IMR-90 (cell line): ENCODE measurements around the gene ABR. TPM values are rescaled to one million over a fixed set of nuclear protein-coding genes. Genes with fewer than 3 reads are reported as not detected.

Experiments
- ATAC-seq: fragments of 200-7000 bp; cut with Tn5 transposase; 2 replicates; pipeline ENCODE4 v1.9.1; 2020; ENCODE audit warnings: low read depth, mild to moderate bottlenecking, moderate library complexity
- BruUV-seq: library from RNA; stranded (reverse); fragments of 400-500 nt; replicated peaks from 2 replicates; lab custom pipeline; 2021; lab: Mats Ljungman, UMichigan
- CTCF ChIA-PET: fragments of 300-600 bp; formaldehyde crosslinking; extraction: SDS; loops from one replicate; lab custom pipeline; 2021; ENCODE audit warnings: antibody characterized with exemption; lab: Yijun Ruan, JAX
- POLR2A ChIA-PET: fragments of 300-600 bp; sonication (Branson Sonifier 250); formaldehyde crosslinking; loops from one replicate; lab custom pipeline; 2022; ENCODE audit warnings: antibody characterized with exemption; ENCODE audit not compliant: unreplicated experiment; lab: Charles Lee
- DNase-seq: peaks from one replicate; pipeline ENCODE4 v3.0.0; 2013
- H2AFZ ChIP-seq: replicated peaks from 2 replicates; pipeline ENCODE3; 2013; ENCODE audit warnings: low read length, mild to moderate bottlenecking; ENCODE audit not compliant: poor library complexity
- H2AK5ac ChIP-seq: 2 replicates; pipeline ENCODE4 v1.6.1; 2013; ENCODE audit warnings: low read depth, low read length, inconsistent platforms
- H2AK9ac ChIP-seq: replicated peaks from 2 replicates; pipeline ENCODE3; 2013; ENCODE audit warnings: mild to moderate bottlenecking, low read depth, low read length, moderate library complexity; ENCODE audit not compliant: poor library complexity
- H2BK120ac ChIP-seq: 2 replicates; pipeline ENCODE4 v1.6.1; 2013; ENCODE audit warnings: low read depth, low read length, inconsistent platforms
- H2BK15ac ChIP-seq: 3 replicates; pipeline ENCODE4 v1.6.1; 2013; ENCODE audit warnings: low read depth, low read length, inconsistent platforms
- H2BK20ac ChIP-seq: 2 replicates; pipeline ENCODE4 v1.6.1; 2013; ENCODE audit warnings: low read depth, mild to moderate bottlenecking, inconsistent platforms, low read length, moderate library complexity
- H2BK5ac ChIP-seq: 2 replicates; pipeline ENCODE4 v1.6.1; 2013; ENCODE audit warnings: mild to moderate bottlenecking, low read depth, low read length, inconsistent platforms; ENCODE audit not compliant: poor library complexity, severe bottlenecking
- H3K14ac ChIP-seq: replicated peaks from 2 replicates; pipeline ENCODE4 v1.6.1; 2013; ENCODE audit warnings: low read depth, low read length, inconsistent platforms
- H3K18ac ChIP-seq: 2 replicates; pipeline ENCODE4 v1.6.1; 2013; ENCODE audit warnings: low read depth, low read length, control low read depth
- H3K23ac ChIP-seq: 2 replicates; pipeline ENCODE4 v1.6.1; 2013; ENCODE audit warnings: low read depth, low read length, inconsistent platforms
- H3K27ac ChIP-seq: 2 replicates; pipeline ENCODE4 v1.5.1; 2013; ENCODE audit warnings: mild to moderate bottlenecking, control low read depth, low read length; ENCODE audit not compliant: insufficient read depth
- H3K27me3 ChIP-seq: 2 replicates; pipeline ENCODE4 v1.6.1; 2013; ENCODE audit warnings: low read length; ENCODE audit not compliant: control insufficient read depth, insufficient read depth
- H3K36me3 ChIP-seq: 2 replicates; pipeline ENCODE4 v1.6.1; 2013; ENCODE audit warnings: low read length, mixed read lengths; ENCODE audit not compliant: control insufficient read depth, insufficient read depth
- H3K4ac ChIP-seq: 2 replicates; pipeline ENCODE4 v1.6.1; 2013; ENCODE audit warnings: low read depth, low read length, inconsistent platforms
- H3K4me1 ChIP-seq: 2 replicates; pipeline ENCODE4 v1.6.1; 2013; ENCODE audit warnings: low read length, mixed read lengths; ENCODE audit not compliant: control insufficient read depth, insufficient read depth
- H3K4me2 ChIP-seq: 2 replicates; pipeline ENCODE4 v1.6.1; 2013; ENCODE audit warnings: low read depth, mild to moderate bottlenecking, control low read depth, low read length, moderate library complexity
- H3K4me3 ChIP-seq: 2 replicates; pipeline ENCODE4 v1.5.1; 2013; ENCODE audit warnings: low read depth, mild to moderate bottlenecking, control low read depth, low read length, moderate library complexity; ENCODE audit not compliant: insufficient read depth
- H3K56ac ChIP-seq: 2 replicates; pipeline ENCODE4 v1.6.1; 2013; ENCODE audit warnings: low read length, inconsistent platforms; ENCODE audit not compliant: insufficient read depth; ENCODE audit errors: extremely low read depth
- H3K79me1 ChIP-seq, 2 experiments: 2 replicates each; pipeline ENCODE4 v1.6.1; 2013; ENCODE audit warnings: low read length in 2 of 2, inconsistent platforms in 1 of 2, low read depth in 1 of 2
- H3K9ac ChIP-seq: 2 replicates; pipeline ENCODE4 v1.6.1; 2013; ENCODE audit warnings: low read depth, low read length, control low read depth
- H3K9me1 ChIP-seq: 2 replicates; pipeline ENCODE4 v1.6.1; 2013; ENCODE audit warnings: low read length, inconsistent platforms; ENCODE audit not compliant: insufficient read depth
- H3K9me3 ChIP-seq: 2 replicates; pipeline ENCODE4 v1.6.1; 2013; ENCODE audit warnings: low read length; ENCODE audit not compliant: control insufficient read depth, insufficient read depth
- H4K20me1 ChIP-seq: 2 replicates; pipeline ENCODE4 v1.6.1; 2013; ENCODE audit warnings: low read length, inconsistent platforms; ENCODE audit not compliant: insufficient read depth
- H4K5ac ChIP-seq: 2 replicates; pipeline ENCODE4 v1.6.1; 2013; ENCODE audit warnings: mild to moderate bottlenecking, low read depth, low read length, control low read depth
- H4K8ac ChIP-seq, 2 experiments: 2 replicates each; pipeline ENCODE4 v1.6.1; 2013; ENCODE audit warnings: low read depth in 2 of 2, low read length in 2 of 2, control low read depth in 1 of 2, inconsistent platforms in 1 of 2
- H4K91ac ChIP-seq: 2 replicates; pipeline ENCODE4 v1.6.1; 2013; ENCODE audit warnings: low read depth, low read length, inconsistent platforms; ENCODE audit not compliant: insufficient read depth
- BHLHE40 ChIP-seq: fragments of 150-350 bp; IDR thresholded peaks from 2 replicates; pipeline ENCODE4 v1.6.1; 2016; ENCODE audit warnings: mild to moderate bottlenecking, low read depth, low read length
- CEBPB ChIP-seq: IDR thresholded peaks from 2 replicates; pipeline ENCODE4 v1.6.1; 2012; ENCODE audit warnings: low read depth, low read length, improper control_type of control experiment
- CHD1 ChIP-seq: IDR thresholded peaks from 2 replicates; pipeline ENCODE4 v1.6.1; 2012; ENCODE audit warnings: low read depth, low read length, improper control_type of control experiment
- FOS ChIP-seq: fragments of 150-350 bp; IDR thresholded peaks from 2 replicates; pipeline ENCODE4 v1.6.1; 2016; ENCODE audit warnings: low read depth, low read length
- MAFK ChIP-seq: IDR thresholded peaks from 2 replicates; pipeline ENCODE4 v1.6.1; 2012; ENCODE audit warnings: low read depth, low read length, improper control_type of control experiment
- MAZ ChIP-seq: IDR thresholded peaks from 2 replicates; pipeline ENCODE4 v1.6.1; 2012; ENCODE audit warnings: low read depth, mild to moderate bottlenecking, low read length, improper control_type of control experiment, moderate library complexity, borderline replicate concordance
- MXI1 ChIP-seq: IDR thresholded peaks from 2 replicates; pipeline ENCODE4 v1.6.1; 2012; ENCODE audit warnings: low read depth, mild to moderate bottlenecking, low read length, moderate library complexity, borderline replicate concordance
- NFE2L2 ChIP-seq: fragments of 150-350 bp; IDR thresholded peaks from 2 replicates; pipeline ENCODE4 v1.6.1; 2016; ENCODE audit warnings: low read depth, mild to moderate bottlenecking, low read length
- POLR2A ChIP-seq: IDR thresholded peaks from 2 replicates; pipeline ENCODE4 v1.6.1; 2012; ENCODE audit warnings: mild to moderate bottlenecking, low read depth, low read length
- RAD21 ChIP-seq: IDR thresholded peaks from 2 replicates; pipeline ENCODE4 v1.6.1; 2012; ENCODE audit warnings: low read length, improper control_type of control experiment
- RCOR1 ChIP-seq: IDR thresholded peaks from 2 replicates; pipeline ENCODE4 v1.6.1; 2012; ENCODE audit warnings: mild to moderate bottlenecking, low read length, improper control_type of control experiment; ENCODE audit not compliant: insufficient replicate concordance
- RFX5 ChIP-seq: IDR thresholded peaks from 2 replicates; pipeline ENCODE4 v1.8.0; 2012; ENCODE audit warnings: low read depth, mild to moderate bottlenecking, low read length, moderate library complexity
- SMC3 ChIP-seq: fragments of 150-350 bp; IDR thresholded peaks from 2 replicates; pipeline ENCODE4 v1.6.1; 2016; ENCODE audit warnings: low read depth, mild to moderate bottlenecking, antibody characterized with exemption, low read length, moderate library complexity
- WGBS, 2 experiments: methylation state at CpG; one replicate each; pipeline versions ENCODE4 v1.1.5 to v1.1.7; 2013; ENCODE audit warnings: missing lambda C conversion rate in 2 of 2; ENCODE audit not compliant: insufficient read length in 1 of 2; ENCODE audit errors: extremely low coverage in 2 of 2; 5-methylcytosine and 5-hydroxymethylcytosine counted together
- dilution Hi-C: fragments of 300-500 bp; cut with HindIII; formaldehyde crosslinking; loops from one replicate; pipeline ENCODE4 v1.14.3; 2018; ENCODE audit warnings: low sequenced_read_pairs; ENCODE audit not compliant: unreplicated experiment
- in situ Hi-C: fragments of 300-500 bp; cut with MboI; formaldehyde crosslinking; loops from 3 replicates; pipeline ENCODE4 v1.14.3; 2019; ENCODE audit warnings: low sequenced_read_pairs, inconsistent platforms, mixed read lengths
- intact Hi-C: fragments of 100-400 bp; cut with micrococcal nuclease; formaldehyde crosslinking; loops from 2 replicates; pipeline ENCODE4 v1.10.0; 2022
- polyA plus RNA-seq, 3 experiments: library from polyadenylated mRNA; depleted of rRNA; stranded (reverse); fragments of >200 nt; gene quantifications; 2 replicates each; pipeline ENCODE4 v1.2.3, GENCODE V29; 2012; ENCODE audit warnings: low replicate concordance in 1 of 3
- total RNA-seq: library from RNA; depleted of rRNA; stranded (reverse); fragments of >200 nt; gene quantifications from 2 replicates; pipeline ENCODE4 v1.2.3, GENCODE V29; 2012
- TF ChIP-seq, protein P1 (sequence below): conservative IDR thresholded peaks from 2 replicates; pipeline ENCODE4 v1.5.1; 2012; ENCODE audit warnings: mild to moderate bottlenecking, low read depth, low read length, improper control_type of control experiment
- TF ChIP-seq, protein P2 (sequence below): fragments of 150-350 bp; IDR thresholded peaks from 2 replicates; pipeline ENCODE4 v1.6.1; 2016; ENCODE audit warnings: low read depth, mild to moderate bottlenecking, low read length, moderate library complexity, borderline replicate concordance
- TF ChIP-seq, protein P3 (sequence below): fragments of 150-350 bp; IDR thresholded peaks from 2 replicates; pipeline ENCODE4 v1.6.1; 2017; ENCODE audit warnings: mild to moderate bottlenecking, antibody characterized with exemption, low read length, low read depth

ABR gene
- total and polyA plus RNA-seq, 2 of the 4 experiments (the other 2 are of a cell fraction): 28.3 to 79.7 TPM

DNA sequence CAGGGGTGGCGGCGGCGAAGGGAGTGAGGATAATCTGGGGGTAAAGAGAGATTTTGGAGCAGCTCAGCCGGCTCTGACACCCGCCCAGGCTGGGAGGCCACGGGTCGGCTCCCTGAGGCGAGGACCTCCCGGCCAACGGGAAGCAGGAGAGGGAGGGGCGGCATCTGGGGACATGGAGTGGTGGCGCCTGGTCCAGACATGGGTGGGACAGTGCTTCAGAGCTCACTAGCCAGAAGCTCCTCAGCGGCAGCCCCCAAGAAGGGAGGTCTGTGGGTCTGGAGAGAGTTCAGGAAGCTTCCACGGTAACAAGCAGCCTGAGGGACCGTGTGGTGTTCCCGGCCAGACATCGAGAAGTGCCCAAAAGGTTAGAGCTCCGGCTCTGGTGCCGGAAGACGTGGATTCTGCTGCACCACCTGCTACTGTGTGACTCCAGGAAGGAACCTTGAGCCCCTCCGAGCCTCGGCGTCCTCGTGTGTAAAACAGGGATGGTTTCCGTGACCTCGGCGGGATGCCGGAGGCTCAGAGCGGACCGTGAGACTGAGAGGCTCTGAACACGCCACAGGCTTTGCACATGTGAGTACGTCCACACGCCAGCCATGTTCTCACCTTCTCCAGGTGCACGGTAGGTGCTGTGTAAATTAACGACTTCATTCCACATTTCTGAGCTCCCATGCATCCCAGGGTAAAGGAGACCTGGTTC, 126.0 kb downstream of the ABR start:
- Histone ChIP-seq H2AK9ac (no peak overlapping the region), H2BK15ac (no peak overlapping the region), H3K23ac (no peak overlapping the region), H3K4ac (no peak overlapping the region), H3K4me1 (no peaks in the 10 kb centered on the region), H3K79me1 (peaks cover 0 to 4% of the 10 kb centered on the region in 2 experiments; a peak in 1 of 4 replicates), H3K9me3 (no peaks in the 10 kb centered on the region), H3K9me1 (no peaks in the 10 kb centered on the region), H4K20me1 (peaks cover 19% of the 10 kb centered on the region; the same call in 1 of the 2 replicates), H2AK5ac (0 out of 2 replicates have a peak overlapping the region, but pooled peaks have one; percentile 1), H2BK20ac (no peak overlapping the region), H3K27ac (no peak overlapping the region), H3K4me3 (no peak overlapping the region), H3K27me3 (no peaks in the 10 kb centered on the region), H4K91ac (no peak overlapping the region), H3K56ac (no peak overlapping the region), H2AFZ (peak overlapping the region; percentile 41), H3K4me2 (no peak overlapping the region), H4K5ac (no peak overlapping the region), H2BK120ac (no peak overlapping the region), H3K18ac (no peak overlapping the region), H4K8ac (no peak overlapping the region), H3K36me3 (peaks cover 51% of the 10 kb centered on the region), H2BK5ac (no peak overlapping the region), H3K9ac (no peak overlapping the region), H3K14ac (no peak overlapping the region)
- TF ChIP-seq BHLHE40 (no peak), RAD21 (no peak), CEBPB (no peak), RFX5 (no peak), SMC3 (no peak), NFE2L2 (no peak), MXI1 (no peak), RCOR1 (no peak), MAZ (no peak), MAFK (no peak), FOS (no peak), POLR2A (no peak), CHD1 (no peak)
- TF ChIP-seq, protein P1, sequence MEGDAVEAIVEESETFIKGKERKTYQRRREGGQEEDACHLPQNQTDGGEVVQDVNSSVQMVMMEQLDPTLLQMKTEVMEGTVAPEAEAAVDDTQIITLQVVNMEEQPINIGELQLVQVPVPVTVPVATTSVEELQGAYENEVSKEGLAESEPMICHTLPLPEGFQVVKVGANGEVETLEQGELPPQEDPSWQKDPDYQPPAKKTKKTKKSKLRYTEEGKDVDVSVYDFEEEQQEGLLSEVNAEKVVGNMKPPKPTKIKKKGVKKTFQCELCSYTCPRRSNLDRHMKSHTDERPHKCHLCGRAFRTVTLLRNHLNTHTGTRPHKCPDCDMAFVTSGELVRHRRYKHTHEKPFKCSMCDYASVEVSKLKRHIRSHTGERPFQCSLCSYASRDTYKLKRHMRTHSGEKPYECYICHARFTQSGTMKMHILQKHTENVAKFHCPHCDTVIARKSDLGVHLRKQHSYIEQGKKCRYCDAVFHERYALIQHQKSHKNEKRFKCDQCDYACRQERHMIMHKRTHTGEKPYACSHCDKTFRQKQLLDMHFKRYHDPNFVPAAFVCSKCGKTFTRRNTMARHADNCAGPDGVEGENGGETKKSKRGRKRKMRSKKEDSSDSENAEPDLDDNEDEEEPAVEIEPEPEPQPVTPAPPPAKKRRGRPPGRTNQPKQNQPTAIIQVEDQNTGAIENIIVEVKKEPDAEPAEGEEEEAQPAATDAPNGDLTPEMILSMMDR: no peak
- TF ChIP-seq, protein P2, sequence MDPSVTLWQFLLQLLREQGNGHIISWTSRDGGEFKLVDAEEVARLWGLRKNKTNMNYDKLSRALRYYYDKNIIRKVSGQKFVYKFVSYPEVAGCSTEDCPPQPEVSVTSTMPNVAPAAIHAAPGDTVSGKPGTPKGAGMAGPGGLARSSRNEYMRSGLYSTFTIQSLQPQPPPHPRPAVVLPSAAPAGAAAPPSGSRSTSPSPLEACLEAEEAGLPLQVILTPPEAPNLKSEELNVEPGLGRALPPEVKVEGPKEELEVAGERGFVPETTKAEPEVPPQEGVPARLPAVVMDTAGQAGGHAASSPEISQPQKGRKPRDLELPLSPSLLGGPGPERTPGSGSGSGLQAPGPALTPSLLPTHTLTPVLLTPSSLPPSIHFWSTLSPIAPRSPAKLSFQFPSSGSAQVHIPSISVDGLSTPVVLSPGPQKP: no peak
- TF ChIP-seq, protein P3, sequence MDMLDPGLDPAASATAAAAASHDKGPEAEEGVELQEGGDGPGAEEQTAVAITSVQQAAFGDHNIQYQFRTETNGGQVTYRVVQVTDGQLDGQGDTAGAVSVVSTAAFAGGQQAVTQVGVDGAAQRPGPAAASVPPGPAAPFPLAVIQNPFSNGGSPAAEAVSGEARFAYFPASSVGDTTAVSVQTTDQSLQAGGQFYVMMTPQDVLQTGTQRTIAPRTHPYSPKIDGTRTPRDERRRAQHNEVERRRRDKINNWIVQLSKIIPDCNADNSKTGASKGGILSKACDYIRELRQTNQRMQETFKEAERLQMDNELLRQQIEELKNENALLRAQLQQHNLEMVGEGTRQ: no peak
- ChIA-PET POLR2A (no interaction called here), CTCF (no interaction called here)
- dilution Hi-C loops (no loop called here), intact Hi-C loops (no loop called here), in situ Hi-C loops (no loop called here)
- WGBS, 2 experiments: 85% methylated on average over 14 of the region's 35 CpGs; no CpG with 5 or more reads in 1 of the 2 experiments
- ATAC-seq (no peak), DNase-seq (no peak)
- no TSS peak for BruUV-seq
